Hematopoietic multipotent progenitor cell treated with erythropoietin and hydrocortisone succinate and interleukin-3 and kit ligand, for 6 days (in vitro differentiated cells): ENCODE results near the gene XAF1.
"Not testable (repeated sequence)": the region's sequence is repeated elsewhere in the genome, so short reads cannot be mapped to it uniquely, and the experiment has no call there.

Experiments used
- DNase-seq: peaks from one replicate; pipeline ENCODE4 v3.0.0-alpha.2; 2015

XAF1 gene, protein sequence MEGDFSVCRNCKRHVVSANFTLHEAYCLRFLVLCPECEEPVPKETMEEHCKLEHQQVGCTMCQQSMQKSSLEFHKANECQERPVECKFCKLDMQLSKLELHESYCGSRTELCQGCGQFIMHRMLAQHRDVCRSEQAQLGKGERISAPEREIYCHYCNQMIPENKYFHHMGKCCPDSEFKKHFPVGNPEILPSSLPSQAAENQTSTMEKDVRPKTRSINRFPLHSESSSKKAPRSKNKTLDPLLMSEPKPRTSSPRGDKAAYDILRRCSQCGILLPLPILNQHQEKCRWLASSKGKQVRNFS

GRCh38 chr17:6755731-6756184, at the start of gene XAF1:
Gene XAF1 (plus strand): TSS chr17:6756046. CDS start chr17:6756079, 33 bp downstream.
- peak; percentile 65 for DNase-seq

DNA sequence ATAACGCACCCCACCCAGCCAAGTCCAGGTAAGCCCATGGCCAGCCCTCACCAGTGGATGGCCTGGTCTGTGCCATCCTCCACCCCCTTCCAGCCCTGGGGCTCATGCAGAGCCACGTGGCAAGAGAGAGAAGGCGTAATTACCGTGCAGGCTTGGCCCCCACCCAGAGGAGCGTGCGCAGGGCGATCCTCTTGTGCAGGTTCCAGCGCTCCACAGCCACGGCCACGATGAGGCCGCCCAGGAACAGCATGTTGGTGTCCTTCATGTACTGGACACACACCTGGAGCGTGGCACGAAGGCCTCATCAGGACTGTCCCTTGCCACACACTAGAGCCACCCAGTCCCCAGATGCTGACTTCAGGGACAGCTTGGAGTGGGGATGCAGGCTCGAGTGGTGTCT, 49.3 kb upstream of the XAF1 start:
- no peak for DNase-seq

- no peak for DNase-seq
Observed at GRCh38 chr17:6706996-6707395, 48.9 kb upstream of the XAF1 start.

DNA sequence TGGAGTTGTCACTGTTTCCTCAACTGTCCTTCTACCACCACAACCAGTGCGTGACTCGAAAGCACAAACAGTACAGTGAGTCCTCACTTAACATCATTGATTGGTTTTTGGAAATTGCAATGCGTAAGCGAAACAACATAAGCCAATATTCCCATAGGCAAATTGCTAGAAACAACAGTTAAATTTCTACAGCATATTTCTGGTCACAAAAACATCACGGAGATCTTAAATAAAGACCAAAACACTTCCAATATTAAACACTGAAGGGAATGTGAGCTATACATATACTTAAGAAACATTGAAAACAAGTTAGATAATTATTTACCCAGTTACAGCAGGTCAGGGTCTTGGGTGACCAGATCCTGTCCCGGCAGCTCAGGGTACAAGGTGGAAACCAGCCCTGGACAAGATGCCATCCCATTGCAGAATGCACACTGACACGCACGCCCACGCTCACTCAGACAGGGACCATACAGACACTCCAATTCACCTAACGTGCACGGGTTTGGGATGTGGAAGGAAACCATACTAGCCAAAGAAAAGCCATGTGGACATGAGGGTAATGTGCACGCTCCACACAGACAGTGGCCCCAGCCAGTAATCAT, 47.4 kb upstream of the XAF1 start:
- DNase-seq = no peak

GRCh38 chr17:6710317-6710716, 45.5 kb upstream of the XAF1 start:
- no peak for DNase-seq

- DNase-seq = no peak
Observed at GRCh38 chr17:6711081-6711674, 44.7 kb upstream of the XAF1 start.

DNA sequence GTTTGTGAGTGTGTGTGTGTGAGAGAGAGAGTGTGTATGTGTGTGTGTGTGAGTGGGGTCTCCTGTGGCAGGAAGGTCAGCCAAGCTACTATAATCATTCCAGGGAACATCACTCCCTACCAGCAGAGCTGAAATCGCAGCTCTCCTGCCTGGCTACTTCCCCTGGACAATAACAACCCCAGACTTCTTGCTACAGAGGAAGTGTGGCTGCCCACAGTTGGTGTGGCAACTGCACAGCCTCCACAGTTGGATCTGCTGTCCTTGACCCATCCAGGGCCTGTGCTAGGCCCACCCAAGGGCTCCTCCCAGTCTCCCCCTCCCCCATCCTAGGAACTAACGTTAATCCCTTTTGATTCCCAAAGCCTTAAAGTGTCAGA, 44.2 kb upstream of the XAF1 start:
- DNase-seq = peak; percentile 22

GRCh38 chr17:6712058-6712853, 43.6 kb upstream of the XAF1 start:
- peak; percentile 11 for DNase-seq

- DNase-seq = no peak
Observed at GRCh38 chr17:6712854-6713129, 43.1 kb upstream of the XAF1 start.

DNA sequence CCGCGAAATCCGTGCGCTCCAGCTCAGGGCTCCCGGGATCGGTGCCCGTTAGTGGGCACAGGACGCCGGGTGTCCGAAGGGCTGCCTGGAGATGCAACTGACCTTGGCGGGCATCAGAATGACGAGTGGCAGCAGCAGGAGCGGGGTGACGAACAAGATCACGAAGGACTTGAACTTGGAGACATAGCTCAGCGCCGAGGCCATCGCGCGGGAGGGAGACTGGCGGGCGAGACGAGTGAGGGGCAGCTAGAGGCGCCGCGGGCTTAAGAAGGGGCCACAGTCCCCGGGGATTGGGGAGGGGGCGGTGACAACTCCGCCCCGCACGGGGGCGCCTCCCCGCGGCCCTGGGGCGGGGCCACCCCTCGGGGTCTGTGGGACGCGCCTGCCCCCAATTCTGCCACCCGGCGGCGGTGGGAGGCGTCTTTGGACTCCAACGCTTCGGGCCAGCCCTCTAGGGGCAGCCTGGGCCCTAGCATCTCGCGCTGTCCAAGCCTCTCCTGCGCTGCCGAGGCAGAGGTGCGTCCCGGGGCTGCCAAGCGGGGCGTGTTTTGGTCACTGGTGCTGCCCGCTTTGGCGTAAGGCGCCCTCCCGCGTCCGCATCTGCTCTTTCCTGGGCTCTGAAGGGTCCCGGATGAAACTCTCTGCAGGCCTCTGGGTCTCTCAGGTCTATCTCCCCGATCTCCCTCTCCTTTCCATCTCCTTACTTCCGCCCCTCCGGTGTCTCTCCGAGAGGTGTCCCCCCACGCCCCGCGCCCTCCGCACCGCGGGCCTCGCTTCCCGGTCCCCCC, 42.5 kb upstream of the XAF1 start, which contains the start of gene SLC13A5:
Gene SLC13A5, minus strand, starts transcription at position 240 of the 788 bp plus-strand sequence. Its CDS starts 36 bp downstream, at position 204.
- peak; percentile 63 for DNase-seq

DNA sequence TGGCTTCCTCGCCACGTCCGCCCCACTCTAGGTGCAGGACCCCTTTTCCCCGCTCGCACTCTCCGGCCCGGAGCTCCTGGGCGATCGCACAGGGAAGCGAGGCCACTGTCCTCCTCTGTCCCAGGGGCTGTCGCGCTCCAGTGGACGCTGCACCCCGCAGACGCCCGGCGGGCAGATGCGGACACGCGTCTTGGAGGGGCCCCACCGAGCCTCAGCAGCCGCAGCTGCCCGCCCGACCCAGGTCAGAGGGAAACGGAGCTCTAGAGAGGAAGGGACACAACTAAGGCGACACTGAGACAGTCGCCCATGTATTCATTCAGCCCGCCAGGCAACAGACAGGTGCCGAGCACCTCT, 42.0 kb upstream of the XAF1 start:
- no peak for DNase-seq

DNA sequence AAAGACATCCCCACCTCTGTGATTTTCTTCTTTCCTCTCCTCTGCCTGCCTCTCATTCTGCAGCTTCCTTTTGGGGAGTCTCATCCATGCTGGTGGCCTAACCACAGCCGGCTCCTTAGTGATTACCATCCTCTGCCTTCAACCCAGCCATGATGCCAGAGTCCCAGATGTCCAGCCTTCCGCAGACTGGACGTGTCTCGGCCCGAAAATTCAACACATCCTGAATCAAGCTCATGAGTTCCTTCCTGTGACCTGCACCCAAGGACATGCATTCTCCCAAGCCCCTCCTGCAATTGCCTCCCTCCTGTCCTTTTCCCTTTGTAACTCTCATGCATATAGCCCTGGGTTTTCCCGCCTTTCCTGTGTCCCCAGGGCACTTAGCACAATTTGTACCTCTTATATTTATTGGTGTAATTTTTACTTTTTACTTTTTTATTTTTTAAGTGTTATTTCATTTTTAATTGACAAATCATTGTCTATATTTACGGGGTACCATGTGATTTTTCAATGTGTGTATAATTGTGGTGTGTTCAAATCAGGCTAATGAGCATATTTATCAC, 41.5 kb upstream of the XAF1 start:
- no peak for DNase-seq

DNA sequence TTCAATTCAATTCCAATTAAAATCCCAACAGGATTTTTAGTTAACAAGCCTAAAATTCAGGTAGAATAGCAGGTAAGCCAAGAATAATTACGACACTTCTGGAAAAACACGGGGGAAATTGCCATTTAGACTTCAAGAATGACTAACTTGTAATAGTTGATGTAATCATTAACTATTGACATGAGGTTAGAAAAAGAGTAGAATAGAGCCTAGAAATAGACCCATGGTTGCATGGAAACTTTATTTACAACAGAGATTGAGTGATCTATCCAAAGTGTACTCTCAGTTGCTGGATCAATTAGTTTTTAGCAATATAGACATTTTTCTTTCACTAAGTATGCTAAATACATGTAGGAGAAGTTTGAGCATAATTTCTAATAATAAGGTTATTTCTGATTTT, 39.1 kb upstream of the XAF1 start:
- DNase-seq = no peak

DNA sequence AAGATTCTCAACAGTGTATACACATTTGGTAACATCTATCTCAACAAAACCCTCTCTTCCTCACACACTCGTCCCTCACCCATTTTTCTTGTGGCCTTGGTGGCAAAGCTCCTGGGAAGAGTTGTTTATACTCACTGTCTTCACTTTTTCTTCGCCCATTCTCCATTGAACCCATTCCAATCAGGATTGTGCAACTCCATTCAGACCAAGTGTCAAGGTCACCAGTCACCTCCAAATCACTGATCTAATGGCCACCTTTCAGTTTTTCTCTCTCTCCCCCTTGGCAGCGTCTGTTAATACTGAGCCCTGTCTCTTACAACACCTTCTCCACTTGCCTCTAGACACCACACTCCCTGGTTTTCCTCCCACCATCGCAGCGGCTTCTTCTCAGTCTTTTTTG, 34.1 kb upstream of the XAF1 start:
- DNase-seq = no peak

GRCh38 chr17:6724009-6724408, 31.8 kb upstream of the XAF1 start:
- no peak for DNase-seq

GRCh38 chr17:6729531-6729930, 26.3 kb upstream of the XAF1 start:
- DNase-seq = no peak

DNA sequence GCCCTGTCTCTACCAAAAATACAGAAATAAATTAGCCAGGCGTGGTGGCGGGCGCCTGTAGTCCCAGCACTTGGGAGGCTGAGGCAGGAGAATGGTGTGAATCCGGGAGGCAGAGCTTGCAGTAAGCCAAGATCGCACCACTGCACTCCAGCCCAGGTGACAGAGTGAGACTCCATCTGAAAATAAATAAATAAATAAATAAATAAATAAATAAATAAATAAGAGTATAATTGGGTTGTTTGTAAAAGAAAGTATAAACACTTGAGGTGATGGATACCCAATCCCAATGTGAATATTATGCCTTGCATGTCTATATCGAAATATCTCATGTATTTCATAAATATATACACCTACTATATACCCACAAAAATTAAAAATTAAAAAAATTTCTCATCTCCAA, 9.2 kb upstream of the XAF1 start:
- not testable (repeated sequence) for DNase-seq

DNA sequence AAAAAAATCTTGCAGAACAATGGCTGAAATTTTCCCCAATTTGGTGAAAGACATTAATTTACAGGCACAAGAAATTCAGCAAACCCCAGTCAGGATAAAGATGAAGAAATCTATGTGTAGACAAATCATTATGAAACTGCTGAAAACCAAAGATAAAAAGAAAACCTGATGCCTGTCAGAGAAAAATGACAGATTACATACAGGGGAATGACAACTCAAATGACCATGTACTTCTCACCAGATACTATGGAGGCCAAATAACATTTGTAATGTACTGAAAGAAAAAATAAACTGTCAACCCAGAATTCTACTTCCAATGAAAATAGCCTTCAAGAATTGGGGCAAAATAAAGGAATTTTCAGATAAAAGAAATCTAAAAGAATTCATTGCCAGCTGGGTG, 7.2 kb upstream of the XAF1 start:
- no peak for DNase-seq

GRCh38 chr17:6749519-6749918, 6.3 kb upstream of the XAF1 start:
- DNase-seq = peak; percentile 64

DNA sequence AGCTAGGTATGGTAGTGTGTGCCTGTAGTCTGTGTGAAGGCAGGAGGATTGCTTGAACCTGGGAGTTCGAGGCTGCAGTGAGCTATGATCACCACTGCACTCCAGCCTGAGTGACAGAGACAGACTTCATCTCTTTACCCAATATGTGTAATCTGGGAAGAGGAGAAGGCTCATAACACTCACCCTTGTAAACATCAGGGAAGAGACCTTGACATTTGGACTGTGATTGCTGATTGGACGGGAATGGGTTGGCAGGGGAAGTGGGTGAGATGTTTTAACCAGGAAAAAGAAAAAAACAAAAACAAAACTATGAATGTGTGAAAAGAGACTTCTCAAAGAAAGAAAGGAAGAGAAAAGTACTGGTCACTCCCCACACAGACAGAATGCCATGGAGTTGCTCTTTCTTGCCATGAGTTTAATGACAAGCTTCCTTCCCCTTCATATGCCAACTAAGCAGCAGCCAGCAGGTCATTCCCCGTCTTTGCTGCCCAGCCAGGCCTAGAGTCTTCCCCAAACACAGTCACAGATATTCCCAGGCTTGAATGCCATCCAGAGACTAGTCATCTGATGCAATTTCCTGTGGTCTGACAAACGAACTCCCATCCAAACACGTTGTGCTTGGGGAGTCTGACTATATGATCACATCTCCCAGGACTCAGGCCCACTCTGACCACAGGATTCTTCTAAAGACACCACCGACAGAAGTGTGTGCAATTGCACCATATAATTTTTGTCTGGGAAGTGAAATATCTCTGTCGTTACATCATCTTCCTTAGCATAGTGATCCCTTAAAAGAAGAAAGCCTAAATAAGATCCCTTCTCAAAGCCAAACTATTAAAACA, 3.6 kb upstream of the XAF1 start:
- DNase-seq = peak; percentile 49

- peak; percentile 67 for DNase-seq
Observed at GRCh38 chr17:6753006-6753445, 2.8 kb upstream of the XAF1 start.

GRCh38 chr17:6753546-6753945, 2.3 kb upstream of the XAF1 start:
- no peak for DNase-seq
